DOHH2 (cell line): ENCODE data around the gene SRRM1.

Experiments
- H3F3A ChIP-seq: fragments of 200-600 bp; sonication (generic), shearing (Covaris generic); 2 replicates; pipeline ENCODE4 v1.6.0; 2016; ENCODE audit warnings: antibody characterized with exemption, mild to moderate bottlenecking; ENCODE audit not compliant: control insufficient read depth, insufficient read depth
- H3K27ac ChIP-seq: fragments of 200-600 bp; sonication (generic); 2 replicates; pipeline ENCODE4 v1.5.1; 2014; ENCODE audit warnings: low read depth, mild to moderate bottlenecking, low read length, moderate library complexity
- H3K27me3 ChIP-seq: fragments of 200-600 bp; sonication (generic); 2 replicates; pipeline ENCODE4 v1.6.1; 2014; ENCODE audit warnings: mild to moderate bottlenecking, low read length, mixed read lengths; ENCODE audit not compliant: control insufficient read depth
- H3K36me3 ChIP-seq: fragments of 200-600 bp; sonication (generic); 2 replicates; pipeline ENCODE4 v1.6.1; 2014; ENCODE audit warnings: mild to moderate bottlenecking, low read length, moderate library complexity, mixed read lengths; ENCODE audit not compliant: control insufficient read depth
- H3K4me1 ChIP-seq: fragments of 200-600 bp; sonication (generic); 2 replicates; pipeline ENCODE4 v1.6.1; 2014; ENCODE audit warnings: mild to moderate bottlenecking, low read length, mixed read lengths; ENCODE audit not compliant: control insufficient read depth
- H3K4me2 ChIP-seq: fragments of 200-600 bp; sonication (generic); 2 replicates; pipeline ENCODE4 v1.6.0; 2014; ENCODE audit warnings: mild to moderate bottlenecking, low read length, moderate library complexity
- H3K4me3 ChIP-seq: fragments of 200-600 bp; sonication (generic); 2 replicates; pipeline ENCODE4 v1.5.1; 2014; ENCODE audit warnings: mild to moderate bottlenecking, low read length, mixed read lengths
- H3K79me2 ChIP-seq: fragments of 200-600 bp; sonication (generic); 2 replicates; pipeline ENCODE4 v1.6.1; 2014; ENCODE audit warnings: mild to moderate bottlenecking, low read length, mixed read lengths; ENCODE audit not compliant: control insufficient read depth
- H3K9me2 ChIP-seq: fragments of 200-600 bp; sonication (generic); replicated peaks from 2 replicates; pipeline ENCODE4 v1.6.1; 2014; ENCODE audit warnings: mild to moderate bottlenecking, low read length, mixed read lengths; ENCODE audit not compliant: control insufficient read depth
- H3K9me3 ChIP-seq: fragments of 200-600 bp; sonication (generic); 2 replicates; pipeline ENCODE4 v1.6.1; 2014; ENCODE audit warnings: antibody characterized with exemption, low read length, mixed read lengths; ENCODE audit not compliant: control insufficient read depth, insufficient read depth
- H4K20me1 ChIP-seq: fragments of 200-600 bp; sonication (generic); 2 replicates; pipeline ENCODE4 v1.6.0; 2014; ENCODE audit warnings: low read depth, mild to moderate bottlenecking, antibody characterized with exemption, low read length, moderate library complexity; ENCODE audit not compliant: control insufficient read depth, insufficient read depth
- CTCF ChIP-seq: fragments of 200-600 bp; sonication (generic); IDR thresholded peaks from one replicate; pipeline ENCODE4 v1.5.1; 2014; ENCODE audit warnings: antibody characterized with exemption, mild to moderate bottlenecking, low read depth, low read length; ENCODE audit not compliant: poor library complexity, severe bottlenecking
- EZH2phosphoT487 ChIP-seq: fragments of 200-600 bp; sonication (generic); IDR thresholded peaks from 2 replicates; pipeline ENCODE4 v1.6.1; 2017; ENCODE audit warnings: borderline replicate concordance, mild to moderate bottlenecking, antibody characterized with exemption, low read length, moderate library complexity, mixed read lengths

SRRM1 gene

GRCh38 chr1:24641646-24642151 is 1.4 kb upstream of the SRRM1 start:
- Histone ChIP-seq H3K9me3 (no peaks in the 10 kb centered on the region), H3K27ac (peak overlapping the region; percentile 81), H4K20me1 (peaks cover 25% of the 10 kb centered on the region), H3K9me2 (no peaks in the 10 kb centered on the region), H3K4me3 (peak overlapping the region; percentile 97), H3K27me3 (no peaks in the 10 kb centered on the region), H3K79me2 (peaks cover 49% of the 10 kb centered on the region), H3K4me1 (peaks cover 29% of the 10 kb centered on the region), H3K4me2 (peak overlapping the region; percentile 80), H3F3A (peaks cover 15% of the 10 kb centered on the region), H3K36me3 (peaks cover 39% of the 10 kb centered on the region)
- TF ChIP-seq EZH2phosphoT487: no peak
- TF ChIP-seq CTCF: no peak

GRCh38 chr1:24643363-24644099 is 429 bp downstream of the SRRM1 start:
- Histone ChIP-seq H3K9me2 (no peaks in the 10 kb centered on the region), H3K4me3 (peak overlapping the region; percentile 97), H3K4me1 (peaks cover 24% of the 10 kb centered on the region), H3K27ac (peak overlapping the region; percentile 54), H3K9me3 (no peaks in the 10 kb centered on the region), H3K79me2 (peaks cover 67% of the 10 kb centered on the region), H3K27me3 (no peaks in the 10 kb centered on the region), H3K36me3 (peaks cover 57% of the 10 kb centered on the region), H3F3A (peaks cover 11% of the 10 kb centered on the region), H3K4me2 (peak overlapping the region; percentile 98), H4K20me1 (peaks cover 25% of the 10 kb centered on the region)
- TF ChIP-seq CTCF (no peak), EZH2phosphoT487 (no peak)

GRCh38 chr1:24644100-24644384 is 940 bp downstream of the SRRM1 start:
- H3K4me2 ChIP-seq: peak overlapping the region; percentile 98
- peaks cover 25% of the 10 kb centered on the region for H4K20me1 ChIP-seq
- peaks cover 72% of the 10 kb centered on the region for H3K79me2 ChIP-seq
- H3F3A ChIP-seq: peaks cover 15% of the 10 kb centered on the region
- TF ChIP-seq CTCF: no peak
- no peak for TF ChIP-seq EZH2phosphoT487
- H3K4me3 ChIP-seq: peak overlapping the region; percentile 97
- H3K27ac ChIP-seq: peak overlapping the region; percentile 54
- H3K9me2 ChIP-seq: no peaks in the 10 kb centered on the region
- peaks cover 62% of the 10 kb centered on the region for H3K36me3 ChIP-seq
- H3K4me1 ChIP-seq: peaks cover 24% of the 10 kb centered on the region
- no peaks in the 10 kb centered on the region for H3K9me3 ChIP-seq
- no peaks in the 10 kb centered on the region for H3K27me3 ChIP-seq
